ENCODE results near the gene MITF.

DNA sequence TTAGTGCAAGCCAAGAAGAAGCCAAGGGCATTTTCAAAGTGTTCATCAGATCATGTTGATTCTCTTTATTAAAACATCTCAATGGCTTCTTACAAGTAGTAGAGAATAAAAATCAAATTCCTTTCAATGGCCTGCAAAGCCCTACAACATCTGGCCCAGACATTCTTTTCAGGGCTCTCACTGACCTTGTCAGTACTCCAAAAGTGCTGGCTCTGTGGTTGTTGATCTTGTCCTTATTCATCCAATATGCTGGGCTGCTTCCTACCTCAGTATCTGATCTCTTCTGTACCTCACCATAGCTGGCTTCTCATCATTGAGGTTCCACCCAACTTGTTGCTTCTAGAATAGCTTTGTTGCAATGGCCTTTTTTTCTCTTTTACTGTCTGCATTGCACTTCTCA is 186.2 kb downstream of the MITF start:
- TF ChIP-seq, protein P1, sequence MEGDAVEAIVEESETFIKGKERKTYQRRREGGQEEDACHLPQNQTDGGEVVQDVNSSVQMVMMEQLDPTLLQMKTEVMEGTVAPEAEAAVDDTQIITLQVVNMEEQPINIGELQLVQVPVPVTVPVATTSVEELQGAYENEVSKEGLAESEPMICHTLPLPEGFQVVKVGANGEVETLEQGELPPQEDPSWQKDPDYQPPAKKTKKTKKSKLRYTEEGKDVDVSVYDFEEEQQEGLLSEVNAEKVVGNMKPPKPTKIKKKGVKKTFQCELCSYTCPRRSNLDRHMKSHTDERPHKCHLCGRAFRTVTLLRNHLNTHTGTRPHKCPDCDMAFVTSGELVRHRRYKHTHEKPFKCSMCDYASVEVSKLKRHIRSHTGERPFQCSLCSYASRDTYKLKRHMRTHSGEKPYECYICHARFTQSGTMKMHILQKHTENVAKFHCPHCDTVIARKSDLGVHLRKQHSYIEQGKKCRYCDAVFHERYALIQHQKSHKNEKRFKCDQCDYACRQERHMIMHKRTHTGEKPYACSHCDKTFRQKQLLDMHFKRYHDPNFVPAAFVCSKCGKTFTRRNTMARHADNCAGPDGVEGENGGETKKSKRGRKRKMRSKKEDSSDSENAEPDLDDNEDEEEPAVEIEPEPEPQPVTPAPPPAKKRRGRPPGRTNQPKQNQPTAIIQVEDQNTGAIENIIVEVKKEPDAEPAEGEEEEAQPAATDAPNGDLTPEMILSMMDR (conservative IDR thresholded peaks at IDR 0.05; ENCODE audit: low read depth, low read length): no peak
- TF ChIP-seq POLR2A (IDR thresholded peaks at IDR 0.05; ENCODE audit: low read depth, low read length) (no peak), BHLHE40 (IDR thresholded peaks at IDR 0.05; ENCODE audit: low read depth, low read length) (no peak), MAZ (IDR thresholded peaks at IDR 0.05; ENCODE audit: borderline replicate concordance, low read depth, low read length) (no peak)

Data from IMR-90 (cell line).